Measurements from ENCODE around the gene SASH1.

SASH1 gene

DNA sequence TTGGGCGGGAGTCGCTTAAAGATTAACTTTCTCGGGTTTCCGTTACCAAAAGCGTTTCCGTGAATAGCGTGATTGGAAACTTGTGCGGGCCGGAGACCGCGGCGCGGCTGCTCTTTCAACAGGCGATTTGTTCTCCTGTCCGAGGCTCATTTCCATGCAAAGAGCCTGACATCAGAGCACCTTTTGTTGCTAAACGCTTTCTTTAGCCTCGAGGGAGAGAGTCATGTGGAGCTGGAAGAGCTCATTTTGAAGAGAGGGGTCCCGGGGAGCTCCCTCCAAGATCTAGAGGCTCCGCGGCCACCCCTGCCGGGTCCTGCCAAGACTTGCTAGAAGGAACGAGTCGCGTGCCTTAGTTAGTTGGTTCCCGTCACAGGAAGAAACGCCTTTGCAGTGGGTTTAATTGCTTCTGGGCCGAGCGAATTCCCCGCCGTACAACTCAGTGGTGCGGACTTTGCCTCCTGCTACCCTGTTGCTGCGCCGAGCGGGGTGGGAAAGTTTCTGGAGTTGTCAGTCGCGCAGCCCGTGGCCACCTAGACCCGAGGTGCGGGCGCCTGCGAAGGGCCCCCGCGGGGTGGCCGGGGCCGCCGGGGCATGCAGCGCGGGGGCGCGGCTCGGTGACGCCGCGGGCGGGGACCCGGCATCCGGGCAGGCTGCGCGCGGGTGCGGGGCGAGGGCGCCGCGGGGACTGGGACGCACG is at the start of gene SASH1:
SASH1 (plus strand) TSS at position 489 of the 697 bp plus-strand sequence. CDS start 230 bp downstream, outside the sequence.
- DNase-seq: peak; percentile 10

DNA sequence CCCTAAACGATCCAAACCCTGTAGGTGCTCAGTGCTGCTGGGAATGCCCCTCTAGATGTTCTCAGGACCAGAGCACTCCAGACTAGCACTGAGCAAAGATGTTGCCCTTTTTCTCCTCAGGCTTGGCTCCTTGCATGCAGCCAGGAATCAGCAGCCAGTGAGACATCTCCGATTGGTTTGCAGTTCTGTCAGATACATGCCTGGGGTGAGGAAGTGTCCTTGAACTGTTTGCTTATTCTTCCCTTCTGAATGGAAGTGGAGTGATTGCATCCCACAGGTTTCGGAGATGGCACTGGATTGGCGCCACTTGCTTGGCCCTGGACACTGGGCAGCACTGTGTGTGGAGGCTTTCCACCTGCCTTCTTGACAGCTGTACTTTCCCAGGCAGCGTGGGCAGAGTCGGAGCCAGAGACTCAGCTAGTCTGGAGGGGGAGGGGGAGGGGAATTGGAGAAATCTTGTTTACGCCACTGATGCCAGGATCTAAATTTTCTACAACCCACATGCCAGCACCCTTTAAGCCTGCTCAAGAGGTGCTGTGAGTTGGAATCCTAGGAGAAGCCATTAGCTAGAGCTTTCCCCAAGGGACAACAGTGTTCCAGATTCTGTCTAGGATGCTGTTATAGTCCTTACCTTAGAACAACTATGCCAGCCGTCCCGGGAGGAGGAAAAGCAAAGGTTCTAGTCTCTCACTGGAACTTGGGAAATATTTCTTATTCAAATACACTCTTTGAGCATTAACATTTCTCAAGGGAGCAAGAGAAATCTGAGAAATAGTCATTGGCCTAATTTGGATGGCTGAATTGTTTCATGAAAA is 49.2 kb upstream of the SASH1 start:
- no peak for DNase-seq

DNA sequence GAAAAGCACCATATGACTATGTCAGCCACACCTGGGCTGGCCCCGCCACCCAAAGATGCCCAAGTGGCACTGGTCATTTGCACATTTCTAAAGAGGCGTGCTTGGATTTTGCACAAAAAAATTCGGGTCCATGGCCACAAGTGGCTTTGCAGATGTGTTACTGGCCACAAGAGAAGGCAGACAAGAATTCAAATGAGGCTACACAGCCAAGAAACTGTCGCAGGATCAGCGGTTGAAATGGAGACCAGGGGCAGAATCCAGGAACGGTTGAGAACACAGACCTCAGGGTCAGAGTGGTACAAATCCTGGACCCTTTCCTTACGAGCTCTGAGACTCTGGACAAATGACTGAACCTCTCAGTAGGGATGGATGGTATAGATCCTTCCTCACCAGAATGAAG is 48.6 kb upstream of the SASH1 start:
- DNase-seq: no peak

DNA sequence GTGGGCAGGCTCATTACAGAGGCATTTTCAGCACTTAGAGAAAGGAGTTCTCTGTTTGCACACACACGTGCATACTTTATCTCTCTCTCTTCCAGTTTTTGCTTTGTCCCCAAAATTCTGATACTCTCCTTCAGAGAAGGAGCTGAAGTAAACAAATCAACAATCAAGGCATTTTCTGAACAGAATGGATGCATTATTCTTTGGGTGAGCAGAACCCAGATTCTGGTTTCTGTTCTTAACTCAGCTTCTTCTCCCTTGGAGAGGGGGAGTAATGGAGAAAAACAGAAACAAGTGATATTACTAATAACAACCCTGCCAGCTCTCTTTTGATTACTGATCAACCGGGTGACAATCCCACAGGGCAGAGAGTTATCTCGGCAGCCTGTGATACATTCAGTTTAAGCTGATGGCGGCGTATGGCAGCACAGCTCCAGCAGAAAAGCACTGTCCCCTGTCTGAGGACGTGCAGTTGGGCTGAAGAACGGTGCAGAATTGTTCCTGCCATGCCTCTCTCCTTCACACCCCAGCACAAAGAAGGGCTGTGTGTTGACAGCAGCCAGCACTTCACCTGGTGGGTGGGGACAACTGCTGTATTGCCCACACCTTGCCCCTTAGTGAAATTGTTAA is 47.3 kb upstream of the SASH1 start:
- no peak for DNase-seq

DNA sequence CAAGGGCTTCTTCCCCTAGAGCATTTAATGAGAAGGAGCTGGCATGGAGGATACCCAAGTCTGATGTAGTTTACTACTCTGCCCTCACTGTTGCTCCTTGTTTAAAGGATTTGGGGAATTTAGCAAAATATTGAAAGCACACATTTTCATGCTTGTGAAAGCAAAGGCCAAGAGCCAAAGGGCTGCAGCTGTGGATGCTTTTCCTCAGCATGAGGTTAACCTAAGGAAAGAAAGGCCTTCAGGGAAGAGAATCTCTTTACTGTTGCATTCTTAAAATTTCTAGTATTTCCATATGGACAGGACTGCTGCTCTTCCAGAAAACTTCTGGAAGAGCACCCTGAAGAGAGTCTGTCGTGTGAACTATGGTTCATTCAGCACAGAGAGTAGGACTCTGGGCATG is 45.9 kb upstream of the SASH1 start:
- DNase-seq: no peak

DNA sequence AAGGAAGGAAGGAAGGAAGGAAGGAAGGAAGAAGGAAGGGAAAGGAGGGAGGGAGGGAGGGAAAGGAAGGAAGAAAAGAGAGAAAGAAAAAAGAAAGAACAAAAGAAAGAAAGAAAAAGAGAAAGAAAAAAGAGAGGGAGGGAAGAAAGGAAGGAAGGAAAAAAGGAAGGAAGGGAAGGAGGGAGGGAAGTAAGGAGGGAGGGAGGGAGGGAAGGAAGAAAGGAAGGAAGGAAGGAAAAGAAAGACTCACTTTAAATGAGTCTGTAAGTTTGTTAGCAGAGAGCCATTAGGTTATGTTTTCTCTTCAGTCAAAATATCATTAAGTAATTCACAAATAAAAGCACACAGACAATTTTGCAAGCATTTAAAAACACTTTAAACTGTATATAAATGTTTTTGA is 44.0 kb upstream of the SASH1 start:
- DNase-seq: no peak

DNA sequence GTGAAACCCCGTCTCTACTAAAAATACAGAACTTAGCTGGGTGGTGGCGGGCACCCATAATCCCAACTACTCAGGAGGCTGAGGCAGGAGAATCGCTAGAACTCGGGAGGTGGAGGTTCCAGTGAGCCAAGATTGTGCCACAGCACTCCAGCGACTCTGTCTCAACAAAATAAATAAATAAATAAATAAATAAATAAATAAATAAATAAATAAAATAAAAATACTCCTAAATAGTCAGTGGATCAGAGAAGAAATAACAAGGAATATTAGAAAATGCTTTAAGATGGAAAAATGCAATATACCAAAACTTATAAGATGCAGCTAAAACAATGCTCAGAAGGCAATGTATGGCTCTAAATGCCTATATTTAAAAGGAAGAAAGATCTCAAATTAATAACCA is 39.0 kb upstream of the SASH1 start:
- no peak for DNase-seq

DNA sequence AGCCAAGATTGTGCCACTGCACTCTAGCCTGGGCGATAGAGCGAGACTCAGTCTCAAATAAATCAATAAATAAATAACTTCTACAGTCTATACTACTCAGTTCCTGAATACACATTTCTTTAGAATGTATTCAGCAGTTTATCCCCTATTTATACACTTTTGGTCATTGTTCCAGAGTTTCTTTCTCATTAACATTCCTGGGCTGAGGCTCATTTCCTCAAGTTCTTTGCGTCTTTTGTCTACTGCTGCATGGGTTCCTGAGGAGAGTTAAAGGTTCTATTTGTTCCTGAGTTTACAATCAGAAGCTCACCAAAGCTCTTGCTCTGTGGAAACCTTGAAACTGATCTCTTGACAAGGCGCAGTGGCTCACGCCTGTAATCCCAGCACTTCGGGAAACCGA is 37.7 kb upstream of the SASH1 start:
- no peak for DNase-seq

DNA sequence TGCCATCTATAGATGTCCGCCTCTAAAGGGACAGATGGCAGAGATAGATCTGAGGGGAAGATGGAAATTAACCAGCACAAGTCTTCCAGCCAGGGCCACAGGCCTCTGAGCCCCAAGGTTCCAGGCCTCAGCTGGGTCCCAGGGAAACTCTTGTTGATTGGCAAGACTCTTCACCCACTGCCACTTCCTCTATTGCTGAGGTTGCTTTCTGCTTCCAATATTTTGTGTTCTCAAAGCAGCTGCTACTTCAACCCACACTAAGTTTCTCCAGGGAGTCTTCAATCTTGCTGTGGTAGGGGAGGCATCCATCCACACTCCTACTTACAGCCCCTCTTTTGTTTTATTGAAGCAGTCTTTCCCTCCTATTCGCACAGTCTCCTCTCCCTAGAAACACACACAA is 36.4 kb upstream of the SASH1 start:
- DNase-seq: no peak

DNA sequence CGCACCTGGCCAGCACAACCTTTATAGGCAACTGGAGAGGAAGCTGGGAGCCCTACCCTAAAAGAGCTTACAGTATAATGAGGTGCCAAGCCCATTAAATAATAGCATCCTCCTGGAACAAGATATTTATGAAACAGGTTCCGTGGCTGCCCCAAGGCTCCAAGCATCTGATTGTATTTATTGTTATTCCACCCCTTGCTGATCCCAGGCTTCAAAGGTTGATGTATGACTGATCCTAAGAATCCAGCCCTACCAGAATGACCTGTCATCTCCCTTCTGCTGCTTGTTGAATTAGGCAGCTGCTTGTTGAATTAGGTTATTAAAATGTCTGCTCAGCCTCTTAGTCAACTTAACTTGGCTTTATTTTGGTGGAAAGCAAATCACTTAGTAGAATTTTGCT is 35.2 kb upstream of the SASH1 start:
- no peak for DNase-seq

DNA sequence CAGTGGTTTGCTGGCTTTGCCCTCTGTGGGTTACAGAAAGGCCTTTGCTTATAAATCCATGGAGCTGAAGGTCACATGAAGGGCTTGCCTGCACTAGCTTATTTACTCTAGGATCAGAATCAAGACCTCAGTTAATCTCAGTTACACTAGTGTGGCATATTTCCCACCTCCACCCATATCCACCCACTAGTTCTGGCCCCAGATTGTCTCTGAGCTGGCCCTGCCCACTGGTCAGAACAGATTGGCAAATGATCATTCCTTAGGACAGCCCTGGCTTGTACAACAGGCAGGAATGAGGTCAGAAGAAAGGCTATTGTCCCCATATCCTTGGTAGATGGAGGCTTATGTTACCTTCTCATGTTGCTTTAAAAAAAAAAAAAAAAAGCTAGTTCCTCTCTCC is 33.3 kb upstream of the SASH1 start:
- no peak for DNase-seq

DNA sequence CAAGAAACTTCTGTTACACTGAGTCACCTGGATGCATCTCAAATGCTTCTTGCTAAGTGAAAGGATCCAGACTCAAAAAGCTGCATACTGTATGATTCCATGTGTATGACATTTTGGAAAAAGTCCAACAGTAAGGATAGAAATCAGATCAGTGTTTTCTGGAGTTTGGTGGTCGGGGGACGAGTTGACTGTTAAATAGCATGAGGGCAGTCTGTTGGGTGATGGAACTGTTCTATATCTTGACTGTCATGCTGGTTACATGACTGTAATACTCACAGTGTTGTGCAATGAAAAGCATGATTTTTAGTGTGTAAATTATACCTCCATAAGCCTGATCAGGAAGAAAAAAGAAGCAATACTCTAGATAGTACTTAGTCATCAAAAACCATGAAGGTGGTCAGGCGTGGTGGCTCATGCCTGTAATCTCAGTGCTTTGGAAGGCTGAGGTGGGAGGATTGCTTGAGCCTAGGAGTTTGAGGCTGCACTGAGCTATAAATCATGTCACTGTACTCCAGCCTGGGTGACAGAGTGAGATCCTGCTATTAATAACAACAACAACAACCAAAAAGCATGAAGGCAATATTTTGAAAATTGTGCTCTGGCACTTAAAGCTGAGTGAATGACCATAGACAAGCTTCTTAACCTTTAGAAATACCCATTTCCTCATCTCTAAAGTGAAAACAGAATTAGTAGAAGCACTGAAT is 30.5 kb upstream of the SASH1 start:
- DNase-seq: no peak

DNA sequence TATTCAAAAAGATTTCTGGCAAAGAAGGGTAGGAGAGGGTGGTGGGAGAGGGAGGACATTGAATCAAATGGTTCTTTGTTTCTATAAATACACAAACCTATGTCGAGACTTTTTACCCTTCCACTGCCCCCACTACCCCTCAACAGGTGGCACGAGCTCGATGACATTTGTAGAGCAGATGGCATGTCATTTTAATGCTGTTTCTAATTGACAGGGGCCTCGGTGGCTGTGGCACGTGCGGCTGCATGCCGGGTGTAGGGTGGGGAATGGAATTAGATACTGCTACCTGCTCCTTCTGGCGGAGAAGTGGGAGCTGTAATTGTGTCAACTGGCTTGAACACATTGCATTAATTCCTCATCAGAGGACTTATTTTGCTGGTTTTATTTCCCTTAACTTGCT is 29.1 kb upstream of the SASH1 start:
- no peak for DNase-seq

DNA sequence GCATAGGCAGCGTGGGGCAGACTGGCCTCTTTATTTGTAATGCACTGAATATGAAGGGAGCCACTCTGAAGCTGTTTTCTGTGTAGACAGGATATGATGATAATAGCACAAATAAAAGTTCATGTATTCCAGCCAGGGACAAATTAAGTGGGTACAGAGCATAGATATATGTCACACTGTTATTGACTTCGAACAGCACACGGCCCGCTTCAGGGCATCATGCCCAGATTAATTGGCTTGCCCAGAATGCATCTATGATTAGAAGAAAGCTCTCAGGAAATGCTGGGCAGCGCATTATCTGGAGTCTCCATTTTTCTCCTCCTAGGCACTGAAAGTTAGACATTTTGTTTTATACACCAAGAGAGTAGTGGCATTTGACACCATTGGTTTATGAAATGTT is 26.3 kb upstream of the SASH1 start:
- DNase-seq: no peak

DNA sequence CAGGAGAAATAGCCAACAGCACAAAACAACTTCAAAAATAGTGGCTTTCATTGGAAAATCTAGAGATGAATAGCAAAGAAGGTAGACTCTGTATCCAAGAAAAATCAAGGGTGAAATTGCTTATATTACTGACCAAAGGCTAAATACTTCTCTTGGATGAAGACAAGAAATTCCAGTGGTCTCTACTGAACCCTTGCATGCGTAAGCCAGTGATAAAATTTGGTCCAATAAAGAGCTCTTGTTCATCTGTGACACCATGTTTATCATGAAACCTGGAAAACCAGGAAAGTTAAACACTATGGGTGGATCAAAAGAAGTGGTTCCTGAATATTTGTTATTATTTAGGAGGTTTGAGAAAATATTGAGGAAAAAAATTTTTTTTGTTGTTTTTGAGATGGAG is 25.6 kb upstream of the SASH1 start:
- no peak for DNase-seq

DNA sequence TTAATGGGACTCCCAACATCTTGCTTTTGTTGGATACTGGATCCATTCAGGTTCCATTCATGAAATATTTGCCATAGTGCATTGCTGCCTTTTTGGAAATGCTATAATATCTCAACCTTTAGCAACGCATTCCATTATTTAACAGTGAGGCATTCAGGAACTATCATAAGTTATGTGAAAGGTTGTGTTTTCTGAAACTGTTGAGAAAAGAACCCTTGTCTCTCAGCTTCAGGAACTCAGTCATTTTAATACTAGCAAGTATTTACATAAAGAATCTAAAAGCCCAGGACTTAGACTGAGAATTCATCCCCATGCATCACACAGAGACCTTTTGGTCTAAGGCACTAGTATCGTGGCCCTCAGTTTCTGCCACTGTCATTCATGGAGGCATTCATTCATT is 24.9 kb upstream of the SASH1 start:
- no peak for DNase-seq

DNA sequence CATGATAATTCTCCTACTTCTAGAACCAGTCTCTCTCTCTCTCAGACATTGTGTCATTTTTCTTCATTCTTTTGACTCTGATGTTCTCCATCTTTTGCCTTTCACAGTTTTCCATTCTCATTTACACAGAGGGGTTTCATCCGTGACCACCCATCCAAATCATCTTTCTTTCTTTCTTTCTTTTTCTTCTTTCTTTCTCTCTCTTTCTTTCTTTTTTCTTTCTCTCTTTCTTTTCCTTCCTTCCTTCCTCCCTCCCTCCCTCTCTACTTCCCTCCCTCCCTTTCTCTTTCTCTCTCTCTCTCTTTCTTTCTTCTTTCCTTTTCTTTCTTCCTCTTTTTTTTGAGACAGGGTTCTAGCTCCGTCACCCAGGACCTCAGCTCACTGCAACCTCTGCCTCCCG is 19.9 kb upstream of the SASH1 start:
- DNase-seq: no peak

DNA sequence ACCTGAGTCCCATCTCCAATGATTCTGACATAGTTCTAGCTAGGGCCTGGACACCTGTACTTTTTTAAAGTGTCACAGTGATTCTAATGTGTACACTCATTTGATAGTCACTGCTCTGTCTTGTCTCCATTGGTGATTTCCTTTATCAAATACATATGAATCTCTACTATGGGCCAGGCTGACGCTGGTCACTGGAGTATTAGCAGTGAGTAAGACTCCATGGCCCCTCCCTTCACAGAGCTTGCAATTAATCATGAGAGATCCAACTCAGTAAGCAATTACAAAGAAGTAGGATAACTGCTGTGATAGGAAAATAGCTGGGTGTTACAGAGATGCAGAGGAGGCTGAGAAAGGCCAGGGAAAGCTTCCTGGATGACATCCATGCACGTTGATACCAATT is 19.3 kb upstream of the SASH1 start:
- no peak for DNase-seq

DNA sequence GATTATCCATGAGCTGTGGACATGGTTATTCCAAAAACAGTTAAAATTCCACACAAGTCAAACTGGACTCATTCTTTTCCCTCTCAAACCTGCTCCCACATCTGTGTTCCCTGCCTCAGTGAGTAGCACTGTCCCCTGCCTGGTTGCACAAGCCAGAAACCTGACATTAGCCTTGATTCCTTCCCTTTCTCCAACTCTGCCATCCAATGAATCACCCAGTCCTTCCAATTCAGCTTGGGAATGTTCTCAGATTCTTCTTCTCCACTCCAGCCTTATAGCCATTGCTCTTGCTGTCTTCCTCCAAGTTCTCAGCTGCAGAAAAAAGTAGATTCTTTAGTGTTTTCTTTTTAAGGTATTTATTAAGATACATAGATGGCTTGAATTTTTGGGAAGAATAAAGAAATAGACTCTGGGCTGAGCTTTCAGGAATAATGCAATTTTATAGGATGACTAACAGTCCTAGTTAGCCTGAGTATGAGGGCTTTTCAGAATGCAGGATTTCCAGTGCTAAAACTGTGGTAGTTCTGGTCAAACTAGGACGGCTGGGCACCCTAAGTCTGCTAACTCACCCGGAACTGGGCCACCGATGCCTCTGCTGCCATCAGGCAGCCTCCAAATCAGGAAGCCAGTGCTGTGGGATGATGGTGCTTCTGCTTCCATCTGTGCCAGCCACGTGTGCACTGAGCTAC is 18.2 kb upstream of the SASH1 start:
- DNase-seq: no peak

DNA sequence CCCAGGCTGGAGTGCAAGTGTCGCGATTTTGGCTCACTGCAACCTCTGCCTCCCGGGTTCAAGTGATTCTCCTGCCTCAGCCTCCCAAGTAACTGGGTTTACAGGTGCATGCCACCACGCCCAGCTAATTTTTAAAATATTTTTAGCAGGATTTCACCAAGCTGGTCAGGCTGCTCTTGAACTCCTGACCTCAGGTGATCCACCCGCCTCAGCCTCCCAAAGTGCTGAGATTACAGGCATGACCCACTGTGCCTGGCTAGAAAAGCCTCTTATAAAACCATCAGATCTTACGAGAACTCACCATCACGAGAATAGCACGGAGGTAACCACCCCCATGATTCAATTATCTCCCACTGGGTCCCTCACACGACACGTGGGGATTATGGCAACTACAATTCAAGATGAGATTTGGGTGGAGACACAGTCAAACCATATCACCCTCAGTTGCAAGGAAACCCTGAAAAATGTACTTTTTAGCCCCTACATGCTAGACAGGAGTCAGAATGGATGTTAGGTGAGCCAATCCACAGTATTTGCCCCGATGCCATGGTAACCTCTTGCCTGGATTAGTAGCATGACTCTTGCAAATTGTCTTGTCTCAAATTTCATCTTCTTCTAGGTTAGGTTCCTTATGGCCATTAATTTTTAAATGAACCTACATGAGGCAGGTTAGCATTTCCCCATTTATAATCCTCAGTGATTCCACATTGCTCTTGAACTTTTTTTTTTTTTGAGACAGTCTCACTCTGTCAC is 17.1 kb upstream of the SASH1 start:
- DNase-seq: no peak

DNA sequence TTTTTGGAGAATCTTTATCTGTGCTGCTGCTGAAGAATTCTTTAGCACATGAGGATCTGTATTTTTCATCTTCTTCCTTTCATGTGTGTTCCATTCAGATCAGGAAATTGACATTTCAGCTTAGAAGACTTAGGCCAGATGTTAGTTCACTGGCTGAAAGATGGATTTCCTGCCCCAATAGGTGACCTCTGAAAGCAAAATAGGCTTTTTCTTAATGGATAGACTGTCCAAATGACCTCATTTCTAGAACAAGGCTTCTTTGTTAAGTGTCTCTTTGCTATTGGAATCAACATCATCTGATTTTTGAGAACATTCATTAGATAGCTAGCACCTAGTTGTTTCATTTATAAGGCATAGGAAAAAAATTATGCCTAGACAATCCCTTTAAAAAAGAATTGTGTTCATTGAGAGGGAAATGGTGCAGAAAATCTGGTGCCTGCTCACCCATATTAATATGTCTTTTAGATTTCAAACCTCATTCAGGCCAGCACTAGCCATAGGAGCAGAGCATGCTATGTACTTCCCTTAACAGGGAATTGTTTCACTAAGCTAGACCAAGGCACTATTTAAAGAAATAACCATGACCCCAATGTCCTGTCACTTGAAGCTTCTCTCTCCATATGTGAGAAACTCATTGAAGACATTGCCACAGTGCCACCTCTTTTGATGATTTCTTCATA is 13.6 kb upstream of the SASH1 start:
- DNase-seq: no peak
